IPS-18c (cell line): ENCODE measurements around the gene PPIP5K1.

ENCODE experiments used
- H3K4me3 ChIP-seq: 2 replicates; pipeline ENCODE4 v1.7.0; 2013; ENCODE audit warnings: low read depth, mild to moderate bottlenecking, low read length, moderate library complexity; ENCODE audit not compliant: insufficient read depth
- H3K9me3 ChIP-seq: one replicate; pipeline ENCODE4 v1.6.1; 2013; ENCODE audit warnings: mild to moderate bottlenecking, low read length, moderate library complexity; ENCODE audit not compliant: control insufficient read depth, insufficient read depth

Gene PPIP5K1

DNA sequence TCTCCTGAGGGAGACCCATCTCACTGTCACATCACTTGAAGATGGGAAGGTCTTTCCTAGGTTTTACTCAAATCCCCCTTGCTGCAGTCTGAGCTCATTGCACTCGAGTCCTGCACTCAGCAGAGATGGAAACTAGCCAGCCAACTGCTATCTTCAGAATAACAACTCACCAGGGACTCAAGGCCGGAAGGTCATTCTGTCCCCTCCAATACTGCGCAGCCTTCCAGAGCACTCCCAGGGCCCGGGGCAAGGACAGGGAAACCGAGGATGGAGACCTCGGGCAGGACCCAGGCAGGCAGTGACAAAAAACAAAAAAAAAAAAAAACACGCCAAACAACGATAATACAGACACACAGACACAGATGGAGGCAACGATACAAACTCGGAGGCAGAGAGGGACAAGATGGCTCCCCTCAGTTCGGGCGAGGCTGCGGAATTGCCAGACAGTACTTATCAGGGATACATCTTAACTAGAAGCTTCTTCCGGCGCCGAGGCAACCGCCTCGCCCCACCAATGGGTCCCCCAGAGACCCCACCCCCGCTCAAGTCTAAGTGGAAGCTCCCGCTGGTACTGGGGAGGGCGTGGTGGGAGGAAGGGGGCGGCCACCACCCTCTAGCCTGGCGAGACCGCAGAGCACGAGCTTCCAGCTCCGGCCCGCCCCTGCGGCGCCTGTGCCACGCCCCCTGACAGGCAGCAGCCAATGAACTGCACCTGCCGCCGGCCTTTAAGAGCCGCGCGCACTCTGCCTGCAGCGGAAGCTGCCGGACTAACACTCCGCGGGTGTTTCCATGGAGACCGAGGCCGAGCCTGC, 79.6 kb downstream of the PPIP5K1 start:
- Histone ChIP-seq H3K9me3 (no peaks in the 10 kb centered on the region), H3K4me3 (peak overlapping the region; percentile 62)

DNA sequence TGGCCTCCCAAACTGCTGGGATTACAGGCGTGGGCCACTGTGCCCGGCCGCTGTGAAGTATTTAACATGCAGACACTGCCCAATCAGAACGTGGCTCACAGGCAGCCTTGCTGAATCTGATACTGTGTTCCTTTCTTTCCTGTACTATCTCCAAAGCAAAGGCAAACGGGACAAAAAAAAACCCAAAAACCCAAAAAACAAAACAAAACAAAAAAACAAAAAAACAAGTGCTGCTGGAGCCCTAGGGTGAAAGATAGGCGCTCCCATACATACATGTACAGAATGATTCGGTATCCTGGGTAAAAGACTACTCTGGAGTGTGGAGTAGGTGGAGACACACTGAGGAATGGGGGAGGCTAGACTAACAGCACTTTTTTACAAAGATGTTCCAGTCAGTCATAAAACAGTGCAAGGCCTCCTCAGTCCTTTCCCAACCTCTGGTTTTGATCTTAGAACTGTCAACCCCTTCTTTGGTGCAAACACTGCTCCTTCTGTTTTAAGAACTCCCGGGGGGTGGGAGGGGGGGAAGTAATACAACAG, 80.3 kb downstream of the PPIP5K1 start:
- Histone ChIP-seq H3K4me3 (peak overlapping the region; percentile 62; the same call in 1 of the 2 replicates), H3K9me3 (no peaks in the 10 kb centered on the region)

DNA sequence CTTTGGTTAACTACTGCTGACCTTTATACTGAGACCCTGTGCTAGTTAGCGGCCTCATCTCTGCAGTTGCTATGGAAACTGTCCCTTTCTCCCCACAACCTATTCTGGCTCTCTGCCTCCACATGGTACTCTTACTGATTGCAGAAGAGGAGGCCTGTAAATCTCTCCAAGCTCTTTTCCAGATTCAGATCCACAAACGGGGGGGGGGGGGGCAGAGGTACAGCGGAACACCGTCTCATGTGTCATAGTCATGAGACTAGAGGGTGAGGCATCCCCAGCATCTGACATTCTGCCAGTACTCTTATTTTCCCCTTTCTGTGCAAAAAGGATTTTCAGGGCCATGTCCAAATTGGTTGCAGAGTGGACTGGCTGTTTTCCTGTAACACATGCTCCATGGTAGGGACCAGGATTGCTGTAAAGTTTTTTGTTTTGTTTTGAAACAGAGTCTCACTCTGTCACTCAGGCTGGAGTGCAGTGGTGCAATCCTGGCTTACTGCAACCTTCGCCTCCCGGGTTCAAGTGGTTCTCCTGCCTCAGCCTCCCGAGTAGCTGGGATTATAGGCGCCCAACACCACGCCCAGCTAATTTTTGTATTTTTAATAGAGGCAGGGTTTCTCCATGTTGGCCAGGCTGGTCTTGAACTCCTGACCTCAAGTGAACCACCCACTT, 80.9 kb downstream of the PPIP5K1 start:
- Histone ChIP-seq H3K4me3 (peak overlapping the region; percentile 62; the same call in 1 of the 2 replicates), H3K9me3 (no peaks in the 10 kb centered on the region)

DNA sequence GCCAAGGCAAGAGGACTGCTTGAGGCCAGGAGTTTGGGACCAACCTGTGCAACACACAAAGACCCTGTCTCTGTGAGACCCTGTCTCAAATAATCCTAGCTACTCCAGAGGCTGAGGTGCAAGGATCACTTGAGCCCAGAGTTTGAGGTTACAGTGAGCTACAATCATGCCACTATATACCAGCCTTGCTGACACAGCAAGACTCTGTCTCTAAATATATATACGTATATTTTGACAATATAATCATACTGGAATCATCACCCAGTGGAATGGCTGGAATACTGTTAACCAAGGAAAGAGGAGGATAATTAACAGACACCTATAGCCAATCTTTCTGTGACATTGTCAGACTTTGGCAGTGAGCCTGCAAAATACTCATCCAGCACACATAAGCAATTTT, 81.6 kb downstream of the PPIP5K1 start:
- Histone ChIP-seq H3K4me3 (no peak overlapping the region), H3K9me3 (no peaks in the 10 kb centered on the region)

DNA sequence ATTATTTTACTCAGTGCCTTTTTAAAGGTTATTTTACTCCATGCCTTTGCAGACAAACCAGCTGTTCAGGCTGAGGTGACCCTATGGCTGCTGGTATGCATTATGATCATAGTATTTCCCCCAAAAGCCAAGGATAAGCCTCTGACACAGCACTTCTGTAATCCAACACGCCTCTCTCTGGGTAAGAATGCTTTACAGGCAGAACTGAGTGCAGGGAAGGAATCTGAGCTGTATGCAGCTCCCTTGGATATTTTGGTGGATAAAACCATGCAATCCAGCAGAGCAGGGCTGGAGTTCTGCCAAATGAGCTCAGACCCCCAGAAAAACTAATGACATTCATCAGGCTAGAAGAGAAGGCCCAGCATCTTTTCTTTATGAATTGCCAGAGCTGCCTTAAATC, 84.3 kb downstream of the PPIP5K1 start:
- H3K4me3 ChIP-seq = no peak overlapping the region
- no peaks in the 10 kb centered on the region for H3K9me3 ChIP-seq

DNA sequence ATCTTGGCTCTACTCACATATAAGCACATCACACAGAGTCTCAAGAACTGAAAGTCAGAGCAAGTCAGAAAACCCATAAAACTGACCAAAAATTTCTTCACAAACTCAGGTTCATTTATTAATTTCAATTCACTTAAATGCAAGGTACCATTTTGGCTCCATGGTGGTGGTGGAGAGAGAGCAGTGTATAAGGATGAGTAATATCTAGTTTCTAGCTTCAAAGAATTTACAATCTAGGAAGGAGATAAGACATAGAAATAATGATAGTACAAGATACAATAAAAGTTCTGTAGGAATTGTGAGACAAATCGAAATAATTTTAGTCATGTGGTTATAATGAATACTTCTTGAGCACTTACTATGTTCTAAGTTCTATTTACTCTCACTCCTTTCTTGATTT, 90.4 kb downstream of the PPIP5K1 start:
- H3K4me3 ChIP-seq = no peak overlapping the region

DNA sequence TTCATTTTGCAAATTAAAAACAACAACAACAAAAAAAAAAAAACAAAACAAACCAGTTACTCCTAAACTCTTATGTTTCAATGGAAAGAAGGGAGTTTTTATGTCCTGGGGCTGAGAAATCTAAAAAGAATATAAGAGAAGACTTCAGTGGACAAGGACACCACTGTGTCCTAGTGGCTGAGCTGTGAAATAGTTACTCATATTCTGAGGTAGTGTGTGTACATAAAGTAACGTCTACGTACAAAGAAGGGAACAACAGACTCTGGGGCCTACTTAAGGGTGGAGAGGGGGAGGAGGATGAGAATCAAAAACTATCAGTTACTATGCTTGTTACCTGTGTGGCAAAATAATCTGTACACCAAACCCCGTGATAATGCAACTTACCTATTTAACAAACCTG, 91.0 kb downstream of the PPIP5K1 start:
- Histone ChIP-seq H3K9me3 (no peaks in the 10 kb centered on the region), H3K4me3 (no peak overlapping the region)

More for the DNA sequence above, 90.4 kb downstream of the PPIP5K1 start:
- no peaks in the 10 kb centered on the region for H3K9me3 ChIP-seq

DNA sequence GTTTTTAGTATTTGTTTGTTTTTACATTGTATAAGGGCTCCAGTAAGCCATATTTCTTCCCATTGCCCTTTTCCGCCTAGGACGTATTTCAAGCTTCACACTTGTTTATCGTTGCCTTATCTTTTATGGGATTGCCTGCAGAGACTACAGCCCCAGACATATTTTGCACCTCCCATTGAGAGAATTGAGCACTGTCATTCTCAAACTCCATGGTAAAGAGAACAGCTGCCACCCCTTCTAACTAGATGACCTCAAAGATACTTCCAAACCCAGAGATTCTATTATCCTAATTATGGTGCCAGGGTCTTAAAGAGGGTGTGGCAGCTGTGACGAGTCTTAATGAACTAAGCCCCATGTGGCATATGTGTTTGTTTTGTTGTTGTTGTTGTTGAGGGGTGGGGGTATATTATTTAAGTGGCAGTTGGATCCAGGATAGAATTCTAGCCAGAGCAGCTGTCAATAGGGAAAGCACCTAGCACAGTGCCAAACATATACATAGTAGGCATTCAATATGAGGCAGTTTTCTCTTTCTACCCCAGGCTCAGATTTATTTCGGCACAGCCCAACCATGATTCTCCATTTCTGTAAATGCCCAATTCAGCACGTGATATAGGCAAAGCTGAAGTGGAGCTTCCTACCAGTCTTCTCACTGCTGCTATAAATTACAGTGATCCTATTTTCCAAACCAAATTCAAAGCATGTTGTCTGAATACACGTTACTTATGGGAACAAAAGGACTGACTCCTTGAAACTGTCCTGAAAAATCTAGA, 96.1 kb downstream of the PPIP5K1 start:
- H3K4me3 ChIP-seq = peak overlapping the region; percentile 96
- no peaks in the 10 kb centered on the region for H3K9me3 ChIP-seq

DNA sequence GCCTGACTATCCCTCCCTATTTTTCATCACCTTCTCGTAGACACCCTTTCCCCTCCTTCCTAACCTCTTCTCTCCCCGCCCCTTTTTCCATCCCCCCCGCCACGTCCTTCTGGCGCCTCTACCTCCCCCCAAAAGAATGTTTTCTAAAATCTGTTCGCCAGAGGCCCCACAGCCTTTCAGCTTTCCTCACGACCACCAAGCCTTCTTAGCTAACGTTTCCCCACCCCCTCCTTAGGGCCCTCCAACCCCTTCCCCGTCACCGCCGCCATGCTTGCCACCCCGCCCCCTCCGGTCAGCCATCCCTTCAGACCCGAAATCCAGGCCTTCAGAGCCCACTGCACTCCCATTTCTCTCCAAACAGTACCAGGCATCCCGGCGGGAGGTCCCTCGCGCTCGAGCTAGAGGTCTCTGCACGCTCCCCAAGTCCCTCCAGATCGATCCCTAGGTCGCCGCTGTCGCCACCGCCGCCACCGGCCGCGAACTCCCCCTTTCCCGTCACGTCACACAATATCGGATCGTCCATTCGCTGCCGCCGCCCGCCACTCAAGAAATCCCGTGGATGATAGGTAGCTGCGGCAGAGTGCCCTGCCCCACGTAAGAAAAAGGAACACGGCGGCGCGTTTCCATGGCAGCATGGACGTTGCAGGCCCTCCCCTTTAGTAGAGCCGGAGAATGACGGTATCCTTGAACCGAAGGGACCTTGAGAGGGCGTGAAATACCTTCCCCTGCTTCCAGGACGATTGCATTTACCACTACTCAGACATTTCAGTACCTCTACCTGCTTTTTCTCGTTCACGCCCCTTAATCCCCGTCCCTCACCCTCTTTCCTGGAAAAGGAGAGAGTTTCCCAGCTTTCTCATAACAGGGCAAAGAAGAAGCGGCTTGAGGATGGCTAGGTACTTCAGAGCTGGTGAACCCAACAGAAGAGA, 97.1 kb downstream of the PPIP5K1 start, which contains the start of gene TP53BP1:
Gene TP53BP1 (minus strand): TSS at position 484 of the 929 bp plus-strand sequence. CDS start 113 bp downstream, at position 371.
- H3K9me3 ChIP-seq = no peaks in the 10 kb centered on the region
- H3K4me3 ChIP-seq = peak within 1 kb of the TSS; percentile 96

DNA sequence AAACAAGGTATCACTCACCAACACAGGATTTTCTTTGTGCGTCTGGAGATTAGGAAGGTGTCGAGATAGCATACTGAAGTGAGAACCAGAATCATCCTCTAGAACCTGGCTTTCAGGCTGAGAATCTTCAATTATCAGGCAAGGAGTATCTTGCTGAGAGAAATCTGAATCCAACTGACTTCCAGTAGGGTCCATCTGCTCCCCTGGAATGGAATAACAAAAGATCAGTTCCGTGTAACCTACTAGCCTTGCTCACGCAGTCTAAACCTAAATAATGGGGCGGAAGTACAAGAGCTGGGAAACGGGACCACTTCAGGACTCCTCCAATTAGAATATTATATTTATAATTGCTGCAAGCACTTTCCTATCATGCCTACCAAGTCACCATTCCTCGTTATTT, 97.7 kb downstream of the PPIP5K1 start:
- Histone ChIP-seq H3K9me3 (no peaks in the 10 kb centered on the region), H3K4me3 (peak overlapping the region; percentile 96)

DNA sequence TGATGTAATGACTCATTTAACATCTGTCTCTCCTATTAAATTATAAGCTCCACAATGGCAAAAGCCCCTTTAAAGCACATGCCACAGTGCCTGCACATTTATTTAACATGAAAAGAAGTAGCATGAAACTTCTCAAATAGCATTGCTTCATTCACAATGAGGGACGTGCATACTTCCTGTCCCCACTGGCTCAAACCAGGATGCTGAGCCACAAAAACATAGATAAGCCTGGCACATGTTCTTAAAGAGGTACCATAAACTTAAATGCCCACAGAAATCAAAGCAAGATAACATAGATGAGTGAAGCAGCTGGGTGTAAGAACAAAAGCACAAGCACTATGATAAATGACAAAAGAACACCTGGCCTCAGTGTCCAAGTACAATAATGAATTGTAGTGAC, 100.8 kb downstream of the PPIP5K1 start:
- Histone ChIP-seq H3K4me3 (no peak overlapping the region), H3K9me3 (no peaks in the 10 kb centered on the region)

DNA sequence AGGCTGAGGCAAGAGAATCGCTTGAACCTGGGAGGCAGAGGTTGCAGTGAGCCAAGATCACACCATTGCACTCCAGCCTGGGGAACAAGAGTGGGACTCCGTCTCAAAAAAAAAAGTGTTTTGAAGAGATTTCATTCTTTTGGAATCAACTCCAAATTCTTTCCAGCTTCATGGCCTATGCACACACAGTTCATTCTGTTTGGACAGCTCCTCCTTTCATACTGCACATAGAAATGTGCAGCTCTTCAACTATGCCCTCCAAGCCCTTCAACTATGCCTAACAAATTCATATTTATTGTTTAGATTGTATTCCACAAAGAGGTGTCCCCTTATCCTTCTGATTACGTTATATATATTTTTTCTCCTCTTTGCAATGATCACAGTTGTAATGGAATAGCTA, 101.2 kb downstream of the PPIP5K1 start:
- no peaks in the 10 kb centered on the region for H3K9me3 ChIP-seq
- no peak overlapping the region for H3K4me3 ChIP-seq

DNA sequence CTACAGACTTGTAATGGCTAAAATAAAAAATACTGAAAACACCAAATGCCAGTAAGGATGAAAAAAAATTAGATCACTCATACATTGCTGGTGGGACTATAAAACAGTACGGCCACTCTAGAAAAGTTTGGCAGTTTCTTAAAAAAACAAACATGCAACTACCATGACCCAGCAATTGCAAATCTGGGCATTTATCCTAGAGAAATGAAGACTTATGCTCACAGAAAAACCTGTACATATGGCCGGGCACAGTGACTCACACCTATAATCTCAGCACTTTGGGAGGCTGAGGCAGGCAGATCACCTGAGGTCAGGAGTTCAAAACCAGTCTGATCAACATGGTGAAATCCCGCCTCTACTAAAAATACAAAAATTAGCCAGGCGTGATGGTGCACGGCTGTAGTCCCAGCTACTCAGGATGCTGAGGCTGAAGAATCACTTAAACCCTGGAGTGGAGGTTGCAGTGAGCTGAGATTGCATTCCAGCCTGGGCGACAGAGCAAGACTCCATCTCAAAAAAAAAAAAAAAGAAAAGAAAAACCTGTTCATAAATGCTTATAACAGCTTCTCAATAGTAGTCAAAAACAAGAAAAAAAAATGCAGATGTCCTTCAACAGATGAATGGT, 102.6 kb downstream of the PPIP5K1 start:
- no peaks in the 10 kb centered on the region for H3K9me3 ChIP-seq
- H3K4me3 ChIP-seq = no peak overlapping the region

DNA sequence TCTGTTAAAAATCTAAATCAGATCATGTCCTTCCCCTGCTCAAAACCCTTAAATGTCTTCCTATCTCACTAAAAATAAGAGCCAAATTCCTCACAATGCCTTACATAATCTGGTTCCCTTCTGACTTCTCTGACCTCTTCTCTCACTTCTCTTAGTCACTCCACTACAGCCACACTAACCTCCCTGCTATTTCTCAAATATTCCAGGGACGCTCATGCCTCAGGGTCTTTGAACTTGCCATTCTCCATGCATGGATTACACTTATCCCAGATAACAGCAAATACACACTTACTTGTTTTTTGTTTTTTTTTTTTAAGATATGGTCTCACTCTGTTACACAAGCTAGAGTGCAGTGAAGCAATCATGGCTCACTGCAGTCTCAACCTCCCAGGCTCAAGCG, 105.6 kb downstream of the PPIP5K1 start:
- Histone ChIP-seq H3K4me3 (no peak overlapping the region), H3K9me3 (no peaks in the 10 kb centered on the region)
